ENCODE results near the gene ZFP69.

The ZFP69 gene

GRCh38 chr1:40462956-40463590 lies 14.0 kb upstream of the ZFP69 start:
- DNase-seq (ENCODE audit: low spot score): no peak
- no peak for TF ChIP-seq CTCF (IDR thresholded peaks at IDR 0.05; ENCODE audit: extremely low read depth, insufficient read depth, missing control alignments)
- in situ Hi-C loops (cut with MboI; ENCODE audit: low pct_unique_long_range_greater_than_20kb, low sequenced_read_pairs, unreplicated experiment): no loop called here

GRCh38 chr1:40469327-40469726 lies 7.8 kb upstream of the ZFP69 start:
- no peak for DNase-seq (ENCODE audit: low spot score)
- in situ Hi-C loops (cut with MboI; ENCODE audit: low pct_unique_long_range_greater_than_20kb, low sequenced_read_pairs, unreplicated experiment): no loop called here
- no peak for TF ChIP-seq CTCF (IDR thresholded peaks at IDR 0.05; ENCODE audit: extremely low read depth, insufficient read depth, missing control alignments)

GRCh38 chr1:40475268-40475667 lies 1.8 kb upstream of the ZFP69 start:
- no peak for TF ChIP-seq CTCF (IDR thresholded peaks at IDR 0.05; ENCODE audit: extremely low read depth, insufficient read depth, missing control alignments)
- DNase-seq (ENCODE audit: low spot score): no peak
- in situ Hi-C loops (cut with MboI; ENCODE audit: low pct_unique_long_range_greater_than_20kb, low sequenced_read_pairs, unreplicated experiment): no loop called here

GRCh38 chr1:40477678-40478053 lies 576 bp downstream of the ZFP69 start:
- DNase-seq (ENCODE audit: low spot score): no peak
- in situ Hi-C loops (cut with MboI; ENCODE audit: low pct_unique_long_range_greater_than_20kb, low sequenced_read_pairs, unreplicated experiment): no loop called here
- no peak for TF ChIP-seq CTCF (IDR thresholded peaks at IDR 0.05; ENCODE audit: extremely low read depth, insufficient read depth, missing control alignments)

- DNase-seq (ENCODE audit: low spot score): no peak
- no peak for TF ChIP-seq CTCF (IDR thresholded peaks at IDR 0.05; ENCODE audit: extremely low read depth, insufficient read depth, missing control alignments)
- in situ Hi-C loops (cut with MboI; ENCODE audit: low pct_unique_long_range_greater_than_20kb, low sequenced_read_pairs, unreplicated experiment): no loop called here
Observed at GRCh38 chr1:40478276-40478675, 1.2 kb downstream of the ZFP69 start.

GRCh38 chr1:40479156-40479555 lies 2.1 kb downstream of the ZFP69 start:
- DNase-seq (ENCODE audit: low spot score): no peak
- in situ Hi-C loops (cut with MboI; ENCODE audit: low pct_unique_long_range_greater_than_20kb, low sequenced_read_pairs, unreplicated experiment): no loop called here
- no peak for TF ChIP-seq CTCF (IDR thresholded peaks at IDR 0.05; ENCODE audit: extremely low read depth, insufficient read depth, missing control alignments)
